ENCODE results near the gene FBXL17. TPM values are rescaled to one million over a fixed set of nuclear protein-coding genes. Genes with fewer than 3 reads are reported as not detected.

FBXL17 gene
- total RNA-seq, 2 donors from 2014 or later = 14.1 to 22.8 TPM

DNA sequence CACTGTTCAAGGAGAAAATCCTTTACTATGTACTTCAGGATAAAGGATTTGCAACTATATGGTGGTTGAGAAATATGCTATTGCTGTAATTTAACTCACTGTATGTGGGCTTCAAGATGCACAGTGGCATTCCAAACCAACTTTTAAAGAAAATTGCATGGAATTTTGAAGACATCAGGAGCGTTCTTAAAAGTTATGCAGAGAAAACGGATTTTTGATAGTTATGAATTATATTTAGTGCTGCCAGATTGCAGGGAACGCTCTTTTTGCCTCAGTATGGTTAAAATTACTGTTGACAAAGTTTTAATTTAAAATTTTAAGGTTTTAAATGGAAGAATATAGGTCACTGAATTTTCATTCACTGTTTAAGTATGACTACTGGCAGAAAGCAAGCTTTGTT lies 375.1 kb downstream of the FBXL17 start:
- intact Hi-C loops (cut with DNase I) = no loop called here
- Histone ChIP-seq H3K4me3 (no peak overlapping the region), H3K36me3 (no peaks in the 10 kb centered on the region), H3K9me3 (no peaks in the 10 kb centered on the region), H3K27me3 (no peaks in the 10 kb centered on the region), H3K27ac (no peak overlapping the region), H3K9ac (ENCODE audit: low read depth in 2 of 2, low read length in 2 of 2) (no peak overlapping the region), H3K4me1 (no peaks in the 10 kb centered on the region)
- TF ChIP-seq, protein P1, sequence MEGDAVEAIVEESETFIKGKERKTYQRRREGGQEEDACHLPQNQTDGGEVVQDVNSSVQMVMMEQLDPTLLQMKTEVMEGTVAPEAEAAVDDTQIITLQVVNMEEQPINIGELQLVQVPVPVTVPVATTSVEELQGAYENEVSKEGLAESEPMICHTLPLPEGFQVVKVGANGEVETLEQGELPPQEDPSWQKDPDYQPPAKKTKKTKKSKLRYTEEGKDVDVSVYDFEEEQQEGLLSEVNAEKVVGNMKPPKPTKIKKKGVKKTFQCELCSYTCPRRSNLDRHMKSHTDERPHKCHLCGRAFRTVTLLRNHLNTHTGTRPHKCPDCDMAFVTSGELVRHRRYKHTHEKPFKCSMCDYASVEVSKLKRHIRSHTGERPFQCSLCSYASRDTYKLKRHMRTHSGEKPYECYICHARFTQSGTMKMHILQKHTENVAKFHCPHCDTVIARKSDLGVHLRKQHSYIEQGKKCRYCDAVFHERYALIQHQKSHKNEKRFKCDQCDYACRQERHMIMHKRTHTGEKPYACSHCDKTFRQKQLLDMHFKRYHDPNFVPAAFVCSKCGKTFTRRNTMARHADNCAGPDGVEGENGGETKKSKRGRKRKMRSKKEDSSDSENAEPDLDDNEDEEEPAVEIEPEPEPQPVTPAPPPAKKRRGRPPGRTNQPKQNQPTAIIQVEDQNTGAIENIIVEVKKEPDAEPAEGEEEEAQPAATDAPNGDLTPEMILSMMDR (IDR thresholded peaks at IDR 0.05) = no peak
- DNase-seq = no peak

DNA sequence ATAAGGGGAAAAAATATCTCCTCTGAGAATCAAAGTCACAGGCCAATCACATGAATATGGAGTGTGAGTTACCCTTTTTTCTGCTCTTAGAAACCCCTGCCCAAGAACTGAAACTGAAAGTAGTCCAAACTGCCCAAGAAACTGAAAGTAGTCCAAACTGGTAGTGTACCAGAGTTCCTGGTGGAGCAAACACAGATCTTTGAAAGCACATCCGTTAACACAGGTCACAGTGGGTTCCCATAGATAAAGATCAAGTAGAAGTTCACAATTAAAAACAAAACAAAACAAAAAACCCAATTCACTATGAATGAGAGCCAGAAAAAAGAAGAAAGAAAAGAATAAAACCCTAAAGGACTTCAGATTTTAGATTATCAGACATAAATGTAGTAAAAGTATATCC lies 378.7 kb downstream of the FBXL17 start:
- Histone ChIP-seq H3K27ac (no peak overlapping the region), H3K36me3 (no peaks in the 10 kb centered on the region), H3K9me3 (no peaks in the 10 kb centered on the region), H3K9ac (ENCODE audit: low read depth in 2 of 2, low read length in 2 of 2) (no peak overlapping the region), H3K4me1 (no peaks in the 10 kb centered on the region), H3K27me3 (no peaks in the 10 kb centered on the region), H3K4me3 (no peak overlapping the region)
- TF ChIP-seq, protein P1 (IDR thresholded peaks at IDR 0.05) = no peak
- intact Hi-C loops (cut with DNase I) = no loop called here
- DNase-seq = no peak

DNA sequence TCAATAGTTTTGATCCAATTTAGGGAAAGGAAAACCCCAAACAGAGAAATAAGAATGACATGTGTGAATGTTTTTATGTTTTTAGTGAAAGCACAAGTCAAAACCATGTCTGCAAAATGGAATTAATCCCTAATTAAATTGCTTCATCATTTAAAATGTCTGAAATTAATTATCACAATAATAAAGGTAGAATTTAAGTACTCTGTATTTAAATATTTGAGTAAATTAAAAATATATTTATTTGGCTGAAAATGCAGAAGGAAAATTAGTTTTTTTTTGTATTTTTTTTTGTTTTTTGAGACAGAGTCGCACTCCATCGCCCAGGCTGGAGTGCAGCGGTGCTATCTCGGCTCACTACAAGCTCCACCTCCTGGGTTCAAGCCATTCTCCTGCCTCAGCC lies 380.7 kb downstream of the FBXL17 start:
- Histone ChIP-seq H3K9me3 (no peaks in the 10 kb centered on the region), H3K9ac (ENCODE audit: low read depth in 2 of 2, low read length in 2 of 2) (no peak overlapping the region), H3K36me3 (no peaks in the 10 kb centered on the region), H3K4me1 (no peaks in the 10 kb centered on the region), H3K27me3 (no peaks in the 10 kb centered on the region), H3K27ac (no peak overlapping the region), H3K4me3 (no peak overlapping the region)
- TF ChIP-seq, protein P1 (IDR thresholded peaks at IDR 0.05) = no peak
- intact Hi-C loops (cut with DNase I) = no loop called here
- DNase-seq = no peak

DNA sequence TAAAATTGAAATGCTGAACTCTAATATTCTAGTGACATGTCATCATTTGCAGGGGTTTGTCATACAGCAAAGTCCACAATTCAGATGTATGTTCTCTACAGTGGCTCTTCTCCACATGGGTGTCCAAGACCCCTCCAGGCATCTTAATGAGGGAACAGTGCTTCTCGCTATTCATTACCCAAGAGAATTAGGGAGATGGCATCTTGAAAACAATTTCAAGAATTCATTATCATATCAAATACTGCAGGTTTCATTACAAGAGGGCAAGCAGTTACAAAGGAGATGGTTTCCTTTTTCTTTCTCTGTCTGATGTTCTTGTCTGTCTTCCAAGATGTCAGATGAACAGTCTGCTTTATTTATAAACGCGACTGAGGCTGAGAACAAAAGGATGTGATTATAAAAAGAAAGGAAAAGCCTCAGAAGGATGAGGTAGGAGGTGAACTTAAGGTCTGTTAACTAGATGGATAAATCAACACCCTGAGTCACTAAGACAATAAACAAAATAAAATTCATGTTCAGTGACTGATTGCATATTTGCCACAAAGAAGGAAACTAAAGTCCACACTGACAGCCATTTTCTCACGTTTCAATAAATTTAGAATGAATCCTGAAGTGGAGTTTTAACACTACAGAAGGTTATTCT lies 384.4 kb downstream of the FBXL17 start:
- Histone ChIP-seq H3K27ac (no peak overlapping the region), H3K27me3 (no peaks in the 10 kb centered on the region), H3K9ac (ENCODE audit: low read depth in 2 of 2, low read length in 2 of 2) (no peak overlapping the region), H3K9me3 (no peaks in the 10 kb centered on the region), H3K36me3 (no peaks in the 10 kb centered on the region), H3K4me3 (no peak overlapping the region), H3K4me1 (no peaks in the 10 kb centered on the region)
- intact Hi-C loops (cut with DNase I) = no loop called here
- TF ChIP-seq, protein P1 (IDR thresholded peaks at IDR 0.05) = no peak
- DNase-seq = no peak

DNA sequence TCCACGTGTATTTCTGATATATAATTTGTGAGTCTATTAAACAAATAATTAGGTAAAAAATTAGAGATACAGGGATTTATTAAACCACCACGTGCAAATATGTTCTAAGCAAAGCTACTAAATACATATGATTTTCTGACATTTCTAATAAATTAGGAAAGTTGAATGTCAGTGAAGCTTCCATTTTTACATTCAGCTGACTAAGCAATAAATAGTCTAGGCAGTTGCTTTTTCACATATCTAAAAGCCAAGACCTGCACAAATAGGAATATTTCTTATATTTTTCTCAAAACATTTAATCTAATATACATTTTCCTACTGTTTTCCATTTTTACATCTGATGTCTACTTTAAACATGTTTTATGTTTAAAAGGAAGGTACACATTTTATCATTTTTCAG lies 388.6 kb downstream of the FBXL17 start:
- no peaks in the 10 kb centered on the region for H3K9me3 ChIP-seq
- no peak for DNase-seq
- H3K36me3 ChIP-seq = no peaks in the 10 kb centered on the region
- TF ChIP-seq, protein P1 (IDR thresholded peaks at IDR 0.05) = no peak
- H3K9ac ChIP-seq (ENCODE audit: low read depth in 2 of 2, low read length in 2 of 2) = no peak overlapping the region
- no peak overlapping the region for H3K27ac ChIP-seq
- intact Hi-C loops (cut with DNase I) = no loop called here
- no peak overlapping the region for H3K4me3 ChIP-seq
- H3K4me1 ChIP-seq = no peaks in the 10 kb centered on the region
- no peaks in the 10 kb centered on the region for H3K27me3 ChIP-seq
